Endothelial cell of umbilical vein (primary cell): ENCODE data around the gene EN2.

Experiments
- POLR2A ChIP-seq: IDR thresholded peaks from 2 replicates; pipeline ENCODE4 v1.6.1; 2012; ENCODE audit warnings: low read depth, mild to moderate bottlenecking, control low read depth, low read length
- TF ChIP-seq, protein P1 (sequence below), 2 donors: IDR thresholded peaks; 1 replicate in 1 of 2; 2 replicates in 1 of 2; pipeline ENCODE4 v1.5.1; 2011; ENCODE audit warnings: low read length in 2 of 2, mild to moderate bottlenecking in 2 of 2, moderate library complexity in 2 of 2, control low read depth in 1 of 2, inconsistent platforms in 1 of 2, low read depth in 1 of 2; ENCODE audit not compliant: insufficient read depth in 1 of 2; ENCODE audit errors: extremely low read depth in 1 of 2

DNA sequence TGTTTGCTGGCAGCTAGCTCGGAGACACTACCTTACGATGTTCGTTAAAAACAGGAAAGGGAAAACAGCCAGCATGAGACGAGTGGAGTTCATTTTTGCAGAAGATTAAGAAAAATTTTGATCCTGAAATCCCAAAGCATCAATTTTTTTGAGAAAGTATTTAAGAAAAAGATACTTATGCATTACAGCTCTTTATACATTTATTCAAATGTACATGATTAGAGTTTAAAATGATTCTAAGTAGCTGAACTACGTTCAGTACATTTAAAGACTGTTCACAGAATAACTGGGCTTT lies 53.7 kb downstream of the EN2 start:
- TF ChIP-seq, protein P1, sequence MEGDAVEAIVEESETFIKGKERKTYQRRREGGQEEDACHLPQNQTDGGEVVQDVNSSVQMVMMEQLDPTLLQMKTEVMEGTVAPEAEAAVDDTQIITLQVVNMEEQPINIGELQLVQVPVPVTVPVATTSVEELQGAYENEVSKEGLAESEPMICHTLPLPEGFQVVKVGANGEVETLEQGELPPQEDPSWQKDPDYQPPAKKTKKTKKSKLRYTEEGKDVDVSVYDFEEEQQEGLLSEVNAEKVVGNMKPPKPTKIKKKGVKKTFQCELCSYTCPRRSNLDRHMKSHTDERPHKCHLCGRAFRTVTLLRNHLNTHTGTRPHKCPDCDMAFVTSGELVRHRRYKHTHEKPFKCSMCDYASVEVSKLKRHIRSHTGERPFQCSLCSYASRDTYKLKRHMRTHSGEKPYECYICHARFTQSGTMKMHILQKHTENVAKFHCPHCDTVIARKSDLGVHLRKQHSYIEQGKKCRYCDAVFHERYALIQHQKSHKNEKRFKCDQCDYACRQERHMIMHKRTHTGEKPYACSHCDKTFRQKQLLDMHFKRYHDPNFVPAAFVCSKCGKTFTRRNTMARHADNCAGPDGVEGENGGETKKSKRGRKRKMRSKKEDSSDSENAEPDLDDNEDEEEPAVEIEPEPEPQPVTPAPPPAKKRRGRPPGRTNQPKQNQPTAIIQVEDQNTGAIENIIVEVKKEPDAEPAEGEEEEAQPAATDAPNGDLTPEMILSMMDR (IDR thresholded peaks at IDR 0.05; ENCODE audit: extremely low read depth in 1 of 2, insufficient read depth in 1 of 2, low read depth in 1 of 2, low read length in 2 of 2): no peak
- no peak for TF ChIP-seq POLR2A
